ENCODE data around the gene GSTO2.

Gene GSTO2

DNA sequence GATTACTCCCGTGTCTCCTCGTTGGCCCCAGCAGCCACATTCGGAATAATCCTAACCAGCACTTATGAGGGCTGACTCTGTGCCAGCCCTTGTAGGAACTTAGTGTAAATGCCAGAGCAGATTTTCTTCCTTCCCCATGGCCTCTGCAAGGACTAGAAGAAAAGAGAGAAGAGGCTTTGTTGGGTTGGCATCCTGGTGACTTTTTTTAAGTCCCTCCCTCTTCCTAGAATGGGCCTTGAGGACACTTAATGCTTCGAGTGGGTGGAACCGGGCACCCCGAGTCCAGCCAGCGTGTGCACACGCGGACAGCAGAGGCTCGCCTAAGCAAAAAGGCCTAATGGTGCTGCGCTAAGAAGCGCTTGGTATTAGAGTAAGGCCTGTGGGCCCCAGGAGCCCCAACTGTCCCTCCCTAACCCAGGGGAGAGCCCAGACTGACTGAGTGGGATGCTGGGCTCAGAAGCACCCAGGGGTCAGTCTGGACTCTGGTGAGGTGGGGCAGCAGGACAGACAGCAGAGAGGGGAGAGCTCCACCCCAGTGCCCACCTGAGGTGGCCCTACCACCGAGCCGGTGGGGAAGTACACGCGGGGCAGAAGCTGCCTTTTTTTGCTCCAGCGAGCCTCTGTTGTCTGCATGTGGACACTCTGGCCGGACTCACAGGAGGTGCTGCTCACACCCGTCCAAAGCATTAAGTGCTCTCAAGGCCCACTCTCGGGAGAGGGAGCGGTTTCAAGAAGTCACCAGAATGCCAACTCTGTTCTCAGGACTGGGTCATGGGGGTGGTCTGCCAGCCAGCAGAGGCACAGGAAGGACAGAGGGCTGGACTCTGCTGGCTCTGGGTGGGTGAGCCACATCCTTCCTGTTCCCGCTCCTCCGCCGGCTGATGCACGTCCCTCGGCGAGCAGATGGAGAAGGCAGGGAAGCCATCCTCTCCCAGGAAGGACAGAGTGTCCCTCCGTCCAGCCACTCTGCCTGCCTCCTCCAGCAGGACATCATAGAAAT, 56.8 kb downstream of the GSTO2 start:
- Histone ChIP-seq H3K9me3 (ENCODE audit: control insufficient read depth, insufficient read depth, low read depth, low read length) (no peaks in the 10 kb centered on the region), H3K4me1 (ENCODE audit: control insufficient read depth, insufficient read depth, low read length) (peaks cover 27% of the 10 kb centered on the region), H3K36me3 (ENCODE audit: control insufficient read depth in 2 of 2, insufficient read depth in 1 of 2, low read length in 2 of 2) (no peaks in the 10 kb centered on the region), H3K4me3 (ENCODE audit: low read depth, low read length) (no peak overlapping the region), H3K27ac (ENCODE audit: extremely low read depth, low read depth, low read length) (no peak overlapping the region)
- POLR2A ChIA-PET: no interaction called here
- TF ChIP-seq EGR2 (tag by site-specific recombination; IDR thresholded peaks at IDR 0.05; ENCODE audit: low read depth): no peak
- TF ChIP-seq, protein P1, sequence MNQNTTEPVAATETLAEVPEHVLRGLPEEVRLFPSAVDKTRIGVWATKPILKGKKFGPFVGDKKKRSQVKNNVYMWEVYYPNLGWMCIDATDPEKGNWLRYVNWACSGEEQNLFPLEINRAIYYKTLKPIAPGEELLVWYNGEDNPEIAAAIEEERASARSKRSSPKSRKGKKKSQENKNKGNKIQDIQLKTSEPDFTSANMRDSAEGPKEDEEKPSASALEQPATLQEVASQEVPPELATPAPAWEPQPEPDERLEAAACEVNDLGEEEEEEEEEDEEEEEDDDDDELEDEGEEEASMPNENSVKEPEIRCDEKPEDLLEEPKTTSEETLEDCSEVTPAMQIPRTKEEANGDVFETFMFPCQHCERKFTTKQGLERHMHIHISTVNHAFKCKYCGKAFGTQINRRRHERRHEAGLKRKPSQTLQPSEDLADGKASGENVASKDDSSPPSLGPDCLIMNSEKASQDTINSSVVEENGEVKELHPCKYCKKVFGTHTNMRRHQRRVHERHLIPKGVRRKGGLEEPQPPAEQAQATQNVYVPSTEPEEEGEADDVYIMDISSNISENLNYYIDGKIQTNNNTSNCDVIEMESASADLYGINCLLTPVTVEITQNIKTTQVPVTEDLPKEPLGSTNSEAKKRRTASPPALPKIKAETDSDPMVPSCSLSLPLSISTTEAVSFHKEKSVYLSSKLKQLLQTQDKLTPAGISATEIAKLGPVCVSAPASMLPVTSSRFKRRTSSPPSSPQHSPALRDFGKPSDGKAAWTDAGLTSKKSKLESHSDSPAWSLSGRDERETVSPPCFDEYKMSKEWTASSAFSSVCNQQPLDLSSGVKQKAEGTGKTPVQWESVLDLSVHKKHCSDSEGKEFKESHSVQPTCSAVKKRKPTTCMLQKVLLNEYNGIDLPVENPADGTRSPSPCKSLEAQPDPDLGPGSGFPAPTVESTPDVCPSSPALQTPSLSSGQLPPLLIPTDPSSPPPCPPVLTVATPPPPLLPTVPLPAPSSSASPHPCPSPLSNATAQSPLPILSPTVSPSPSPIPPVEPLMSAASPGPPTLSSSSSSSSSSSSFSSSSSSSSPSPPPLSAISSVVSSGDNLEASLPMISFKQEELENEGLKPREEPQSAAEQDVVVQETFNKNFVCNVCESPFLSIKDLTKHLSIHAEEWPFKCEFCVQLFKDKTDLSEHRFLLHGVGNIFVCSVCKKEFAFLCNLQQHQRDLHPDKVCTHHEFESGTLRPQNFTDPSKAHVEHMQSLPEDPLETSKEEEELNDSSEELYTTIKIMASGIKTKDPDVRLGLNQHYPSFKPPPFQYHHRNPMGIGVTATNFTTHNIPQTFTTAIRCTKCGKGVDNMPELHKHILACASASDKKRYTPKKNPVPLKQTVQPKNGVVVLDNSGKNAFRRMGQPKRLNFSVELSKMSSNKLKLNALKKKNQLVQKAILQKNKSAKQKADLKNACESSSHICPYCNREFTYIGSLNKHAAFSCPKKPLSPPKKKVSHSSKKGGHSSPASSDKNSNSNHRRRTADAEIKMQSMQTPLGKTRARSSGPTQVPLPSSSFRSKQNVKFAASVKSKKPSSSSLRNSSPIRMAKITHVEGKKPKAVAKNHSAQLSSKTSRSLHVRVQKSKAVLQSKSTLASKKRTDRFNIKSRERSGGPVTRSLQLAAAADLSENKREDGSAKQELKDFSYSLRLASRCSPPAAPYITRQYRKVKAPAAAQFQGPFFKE (tag by site-specific recombination; IDR thresholded peaks at IDR 0.05; ENCODE audit: borderline replicate concordance): no peak
- TF ChIP-seq KLF10 (tag by site-specific recombination; IDR thresholded peaks at IDR 0.05): no peak
- TF ChIP-seq ZNF701 (tag by site-specific recombination; IDR thresholded peaks at IDR 0.05): no peak
- no peak for TF ChIP-seq ZNF600 (tag by site-specific recombination; IDR thresholded peaks at IDR 0.05)
- TF ChIP-seq, protein P2, sequence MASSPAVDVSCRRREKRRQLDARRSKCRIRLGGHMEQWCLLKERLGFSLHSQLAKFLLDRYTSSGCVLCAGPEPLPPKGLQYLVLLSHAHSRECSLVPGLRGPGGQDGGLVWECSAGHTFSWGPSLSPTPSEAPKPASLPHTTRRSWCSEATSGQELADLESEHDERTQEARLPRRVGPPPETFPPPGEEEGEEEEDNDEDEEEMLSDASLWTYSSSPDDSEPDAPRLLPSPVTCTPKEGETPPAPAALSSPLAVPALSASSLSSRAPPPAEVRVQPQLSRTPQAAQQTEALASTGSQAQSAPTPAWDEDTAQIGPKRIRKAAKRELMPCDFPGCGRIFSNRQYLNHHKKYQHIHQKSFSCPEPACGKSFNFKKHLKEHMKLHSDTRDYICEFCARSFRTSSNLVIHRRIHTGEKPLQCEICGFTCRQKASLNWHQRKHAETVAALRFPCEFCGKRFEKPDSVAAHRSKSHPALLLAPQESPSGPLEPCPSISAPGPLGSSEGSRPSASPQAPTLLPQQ (tag by site-specific recombination; IDR thresholded peaks at IDR 0.05): no peak
- CTCF ChIA-PET: no interaction called here

DNA sequence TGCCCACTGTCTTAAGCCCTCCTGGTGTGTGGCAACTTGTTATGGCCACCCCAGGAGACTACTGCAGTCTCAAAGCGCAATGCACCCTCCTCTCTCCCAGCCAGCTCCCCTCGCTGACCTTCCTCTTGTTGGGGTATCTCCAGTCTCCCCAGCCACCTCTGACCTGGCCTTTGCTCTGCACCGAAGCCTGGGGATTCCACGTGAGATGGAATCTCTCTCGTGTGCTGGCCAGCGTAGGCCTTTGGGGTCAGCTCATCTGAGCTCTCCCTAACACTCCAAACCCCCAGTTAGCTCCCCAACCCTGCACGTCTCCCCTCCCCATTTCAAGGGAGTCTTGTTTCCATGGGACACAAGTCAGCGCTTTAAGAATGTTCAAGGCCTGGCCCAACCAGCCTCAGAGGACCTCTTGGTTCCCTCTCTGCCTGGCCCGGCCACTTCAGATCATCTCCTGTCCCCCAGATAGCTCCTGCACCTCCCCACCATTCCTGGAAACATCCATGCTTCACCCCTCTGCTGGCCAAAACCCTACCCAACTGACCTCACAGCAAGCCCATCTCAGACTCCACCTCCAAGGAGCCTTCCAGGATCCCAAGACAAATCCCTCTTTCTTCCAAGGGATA, 58.1 kb downstream of the GSTO2 start:
- CTCF ChIA-PET: no interaction called here
- POLR2A ChIA-PET: interaction anchor here (1.5 kb wide), 1 partner anchor 11 kb away, joined by 4 read pairs; the partner anchor contains the start of gene ITPRIP
- no peaks in the 10 kb centered on the region for H3K9me3 ChIP-seq (ENCODE audit: control insufficient read depth, insufficient read depth, low read depth, low read length)
- H3K27ac ChIP-seq (ENCODE audit: extremely low read depth, low read depth, low read length): no peak overlapping the region
- no peaks in the 10 kb centered on the region for H3K36me3 ChIP-seq (ENCODE audit: control insufficient read depth in 2 of 2, insufficient read depth in 1 of 2, low read length in 2 of 2)
- H3K4me3 ChIP-seq (ENCODE audit: low read depth, low read length): no peak overlapping the region
- H3K4me1 ChIP-seq (ENCODE audit: control insufficient read depth, insufficient read depth, low read length): peaks cover 39% of the 10 kb centered on the region
- TF ChIP-seq GFI1B (tag by site-specific recombination; IDR thresholded peaks at IDR 0.05) (no peak), OVOL3 (tag by site-specific recombination; IDR thresholded peaks at IDR 0.05) (no peak), ZNF664 (tag by site-specific recombination; IDR thresholded peaks at IDR 0.05) (no peak), ZNF266 (tag by site-specific recombination; IDR thresholded peaks at IDR 0.05; ENCODE audit: low read depth) (no peak), ZNF510 (tag by site-specific recombination; IDR thresholded peaks at IDR 0.05; ENCODE audit: insufficient replicate concordance) (no peak), ZNF561 (tag by site-specific recombination; IDR thresholded peaks at IDR 0.05; ENCODE audit: borderline replicate concordance) (no peak), ZNF785 (tag by site-specific recombination; IDR thresholded peaks at IDR 0.05) (no peak), ZNF174 (tag by site-specific recombination; IDR thresholded peaks at IDR 0.05) (no peak)
- TF ChIP-seq, protein P3, sequence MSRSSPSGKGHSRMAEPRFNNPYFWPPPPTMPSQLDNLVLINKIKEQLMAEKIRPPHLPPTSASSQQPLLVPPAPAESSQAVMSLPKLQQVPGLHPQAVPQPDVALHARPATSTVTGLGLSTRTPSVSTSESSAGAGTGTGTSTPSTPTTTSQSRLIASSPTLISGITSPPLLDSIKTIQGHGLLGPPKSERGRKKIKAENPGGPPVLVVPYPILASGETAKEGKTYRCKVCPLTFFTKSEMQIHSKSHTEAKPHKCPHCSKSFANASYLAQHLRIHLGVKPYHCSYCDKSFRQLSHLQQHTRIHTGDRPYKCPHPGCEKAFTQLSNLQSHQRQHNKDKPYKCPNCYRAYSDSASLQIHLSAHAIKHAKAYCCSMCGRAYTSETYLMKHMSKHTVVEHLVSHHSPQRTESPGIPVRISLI (tag by site-specific recombination; IDR thresholded peaks at IDR 0.05): no peak
- TF ChIP-seq, protein P4, sequence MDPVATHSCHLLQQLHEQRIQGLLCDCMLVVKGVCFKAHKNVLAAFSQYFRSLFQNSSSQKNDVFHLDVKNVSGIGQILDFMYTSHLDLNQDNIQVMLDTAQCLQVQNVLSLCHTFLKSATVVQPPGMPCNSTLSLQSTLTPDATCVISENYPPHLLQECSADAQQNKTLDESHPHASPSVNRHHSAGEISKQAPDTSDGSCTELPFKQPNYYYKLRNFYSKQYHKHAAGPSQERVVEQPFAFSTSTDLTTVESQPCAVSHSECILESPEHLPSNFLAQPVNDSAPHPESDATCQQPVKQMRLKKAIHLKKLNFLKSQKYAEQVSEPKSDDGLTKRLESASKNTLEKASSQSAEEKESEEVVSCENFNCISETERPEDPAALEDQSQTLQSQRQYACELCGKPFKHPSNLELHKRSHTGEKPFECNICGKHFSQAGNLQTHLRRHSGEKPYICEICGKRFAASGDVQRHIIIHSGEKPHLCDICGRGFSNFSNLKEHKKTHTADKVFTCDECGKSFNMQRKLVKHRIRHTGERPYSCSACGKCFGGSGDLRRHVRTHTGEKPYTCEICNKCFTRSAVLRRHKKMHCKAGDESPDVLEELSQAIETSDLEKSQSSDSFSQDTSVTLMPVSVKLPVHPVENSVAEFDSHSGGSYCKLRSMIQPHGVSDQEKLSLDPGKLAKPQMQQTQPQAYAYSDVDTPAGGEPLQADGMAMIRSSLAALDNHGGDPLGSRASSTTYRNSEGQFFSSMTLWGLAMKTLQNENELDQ (tag by site-specific recombination; IDR thresholded peaks at IDR 0.05; ENCODE audit: low read depth): no peak
- TF ChIP-seq, protein P5, sequence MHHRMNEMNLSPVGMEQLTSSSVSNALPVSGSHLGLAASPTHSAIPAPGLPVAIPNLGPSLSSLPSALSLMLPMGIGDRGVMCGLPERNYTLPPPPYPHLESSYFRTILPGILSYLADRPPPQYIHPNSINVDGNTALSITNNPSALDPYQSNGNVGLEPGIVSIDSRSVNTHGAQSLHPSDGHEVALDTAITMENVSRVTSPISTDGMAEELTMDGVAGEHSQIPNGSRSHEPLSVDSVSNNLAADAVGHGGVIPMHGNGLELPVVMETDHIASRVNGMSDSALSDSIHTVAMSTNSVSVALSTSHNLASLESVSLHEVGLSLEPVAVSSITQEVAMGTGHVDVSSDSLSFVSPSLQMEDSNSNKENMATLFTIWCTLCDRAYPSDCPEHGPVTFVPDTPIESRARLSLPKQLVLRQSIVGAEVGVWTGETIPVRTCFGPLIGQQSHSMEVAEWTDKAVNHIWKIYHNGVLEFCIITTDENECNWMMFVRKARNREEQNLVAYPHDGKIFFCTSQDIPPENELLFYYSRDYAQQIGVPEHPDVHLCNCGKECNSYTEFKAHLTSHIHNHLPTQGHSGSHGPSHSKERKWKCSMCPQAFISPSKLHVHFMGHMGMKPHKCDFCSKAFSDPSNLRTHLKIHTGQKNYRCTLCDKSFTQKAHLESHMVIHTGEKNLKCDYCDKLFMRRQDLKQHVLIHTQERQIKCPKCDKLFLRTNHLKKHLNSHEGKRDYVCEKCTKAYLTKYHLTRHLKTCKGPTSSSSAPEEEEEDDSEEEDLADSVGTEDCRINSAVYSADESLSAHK (tag by site-specific recombination; IDR thresholded peaks at IDR 0.05): no peak
